HL-60 (cell line): ENCODE results near the gene USP48.
"Not testable (repeated sequence)": the region's sequence is repeated elsewhere in the genome, so short reads cannot be mapped to it uniquely, and the experiment has no call there.

Experiments
- DNase-seq, 2 experiments: peaks; one replicate each; pipeline ENCODE4 v3.0.0-alpha.2; 2010 to 2020; ENCODE audit warnings: low read depth in 1 of 2, low spot score in 1 of 2
- H3K27ac ChIP-seq: fragments of 250-450 bp; sonication (Bioruptor Pico); replicated peaks from 2 replicates; pipeline ENCODE4 v1.5.1; 2020; ENCODE audit warnings: mild to moderate bottlenecking, moderate library complexity
- H3K27me3 ChIP-seq: fragments of 250-450 bp; sonication (Bioruptor Pico); 2 replicates; pipeline ENCODE4 v1.5.1; 2021; ENCODE audit warnings: mild to moderate bottlenecking, moderate library complexity; ENCODE audit not compliant: insufficient read depth, poor library complexity, severe bottlenecking
- H3K4me3 ChIP-seq: replicated peaks from 2 replicates; pipeline ENCODE4 v1.5.1; 2011; ENCODE audit warnings: mild to moderate bottlenecking, control low read depth, low read length; ENCODE audit not compliant: insufficient read depth
- GABPA ChIP-seq: IDR thresholded peaks from 2 replicates; pipeline ENCODE4 v1.6.1; 2012; ENCODE audit warnings: low read depth
- POLR2AphosphoS5 ChIP-seq: IDR thresholded peaks from 2 replicates; pipeline ENCODE4 v1.6.1; 2012; ENCODE audit warnings: low read depth
- SPI1 ChIP-seq: IDR thresholded peaks from 2 replicates; pipeline ENCODE4 v1.6.1; 2012; ENCODE audit warnings: low read depth, mild to moderate bottlenecking, borderline replicate concordance
- TF ChIP-seq, protein P1 (sequence below): IDR thresholded peaks from 2 replicates; pipeline ENCODE4 v1.6.1; 2012; ENCODE audit warnings: low read depth; ENCODE audit not compliant: insufficient replicate concordance
- TF ChIP-seq, protein P2 (sequence below): IDR thresholded peaks from one replicate; pipeline ENCODE4 v1.5.1; 2011; ENCODE audit warnings: low read length, control low read depth, inconsistent platforms; ENCODE audit not compliant: insufficient read depth

USP48 gene

DNA sequence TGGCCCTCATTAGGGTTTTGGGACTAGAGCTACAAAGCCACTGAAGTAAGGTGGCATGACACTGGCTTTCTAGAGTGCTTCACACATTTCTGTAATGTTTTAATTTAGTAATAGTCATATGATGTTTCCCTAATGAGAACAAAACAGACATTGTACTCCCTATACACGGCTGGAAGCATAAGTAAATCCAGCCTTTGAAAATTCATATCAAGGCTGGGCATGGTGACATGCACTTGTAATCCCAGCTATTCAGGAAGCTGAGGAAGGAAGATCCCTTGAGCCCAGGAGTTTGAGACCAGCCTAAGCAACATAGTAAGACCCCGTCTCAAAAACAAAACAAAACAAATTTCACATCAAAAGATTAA lies 7.4 kb downstream of the USP48 start:
- no peaks in the 10 kb centered on the region for H3K27me3 ChIP-seq
- no peak overlapping the region for H3K27ac ChIP-seq
- DNase-seq, result no peak
- no peak overlapping the region for H3K4me3 ChIP-seq
- TF ChIP-seq POLR2AphosphoS5 (no peak), GABPA (no peak), SPI1 (no peak)
- TF ChIP-seq, protein P1, sequence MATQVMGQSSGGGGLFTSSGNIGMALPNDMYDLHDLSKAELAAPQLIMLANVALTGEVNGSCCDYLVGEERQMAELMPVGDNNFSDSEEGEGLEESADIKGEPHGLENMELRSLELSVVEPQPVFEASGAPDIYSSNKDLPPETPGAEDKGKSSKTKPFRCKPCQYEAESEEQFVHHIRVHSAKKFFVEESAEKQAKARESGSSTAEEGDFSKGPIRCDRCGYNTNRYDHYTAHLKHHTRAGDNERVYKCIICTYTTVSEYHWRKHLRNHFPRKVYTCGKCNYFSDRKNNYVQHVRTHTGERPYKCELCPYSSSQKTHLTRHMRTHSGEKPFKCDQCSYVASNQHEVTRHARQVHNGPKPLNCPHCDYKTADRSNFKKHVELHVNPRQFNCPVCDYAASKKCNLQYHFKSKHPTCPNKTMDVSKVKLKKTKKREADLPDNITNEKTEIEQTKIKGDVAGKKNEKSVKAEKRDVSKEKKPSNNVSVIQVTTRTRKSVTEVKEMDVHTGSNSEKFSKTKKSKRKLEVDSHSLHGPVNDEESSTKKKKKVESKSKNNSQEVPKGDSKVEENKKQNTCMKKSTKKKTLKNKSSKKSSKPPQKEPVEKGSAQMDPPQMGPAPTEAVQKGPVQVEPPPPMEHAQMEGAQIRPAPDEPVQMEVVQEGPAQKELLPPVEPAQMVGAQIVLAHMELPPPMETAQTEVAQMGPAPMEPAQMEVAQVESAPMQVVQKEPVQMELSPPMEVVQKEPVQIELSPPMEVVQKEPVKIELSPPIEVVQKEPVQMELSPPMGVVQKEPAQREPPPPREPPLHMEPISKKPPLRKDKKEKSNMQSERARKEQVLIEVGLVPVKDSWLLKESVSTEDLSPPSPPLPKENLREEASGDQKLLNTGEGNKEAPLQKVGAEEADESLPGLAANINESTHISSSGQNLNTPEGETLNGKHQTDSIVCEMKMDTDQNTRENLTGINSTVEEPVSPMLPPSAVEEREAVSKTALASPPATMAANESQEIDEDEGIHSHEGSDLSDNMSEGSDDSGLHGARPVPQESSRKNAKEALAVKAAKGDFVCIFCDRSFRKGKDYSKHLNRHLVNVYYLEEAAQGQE, result no peak
- TF ChIP-seq, protein P2, sequence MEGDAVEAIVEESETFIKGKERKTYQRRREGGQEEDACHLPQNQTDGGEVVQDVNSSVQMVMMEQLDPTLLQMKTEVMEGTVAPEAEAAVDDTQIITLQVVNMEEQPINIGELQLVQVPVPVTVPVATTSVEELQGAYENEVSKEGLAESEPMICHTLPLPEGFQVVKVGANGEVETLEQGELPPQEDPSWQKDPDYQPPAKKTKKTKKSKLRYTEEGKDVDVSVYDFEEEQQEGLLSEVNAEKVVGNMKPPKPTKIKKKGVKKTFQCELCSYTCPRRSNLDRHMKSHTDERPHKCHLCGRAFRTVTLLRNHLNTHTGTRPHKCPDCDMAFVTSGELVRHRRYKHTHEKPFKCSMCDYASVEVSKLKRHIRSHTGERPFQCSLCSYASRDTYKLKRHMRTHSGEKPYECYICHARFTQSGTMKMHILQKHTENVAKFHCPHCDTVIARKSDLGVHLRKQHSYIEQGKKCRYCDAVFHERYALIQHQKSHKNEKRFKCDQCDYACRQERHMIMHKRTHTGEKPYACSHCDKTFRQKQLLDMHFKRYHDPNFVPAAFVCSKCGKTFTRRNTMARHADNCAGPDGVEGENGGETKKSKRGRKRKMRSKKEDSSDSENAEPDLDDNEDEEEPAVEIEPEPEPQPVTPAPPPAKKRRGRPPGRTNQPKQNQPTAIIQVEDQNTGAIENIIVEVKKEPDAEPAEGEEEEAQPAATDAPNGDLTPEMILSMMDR, result no peak

DNA sequence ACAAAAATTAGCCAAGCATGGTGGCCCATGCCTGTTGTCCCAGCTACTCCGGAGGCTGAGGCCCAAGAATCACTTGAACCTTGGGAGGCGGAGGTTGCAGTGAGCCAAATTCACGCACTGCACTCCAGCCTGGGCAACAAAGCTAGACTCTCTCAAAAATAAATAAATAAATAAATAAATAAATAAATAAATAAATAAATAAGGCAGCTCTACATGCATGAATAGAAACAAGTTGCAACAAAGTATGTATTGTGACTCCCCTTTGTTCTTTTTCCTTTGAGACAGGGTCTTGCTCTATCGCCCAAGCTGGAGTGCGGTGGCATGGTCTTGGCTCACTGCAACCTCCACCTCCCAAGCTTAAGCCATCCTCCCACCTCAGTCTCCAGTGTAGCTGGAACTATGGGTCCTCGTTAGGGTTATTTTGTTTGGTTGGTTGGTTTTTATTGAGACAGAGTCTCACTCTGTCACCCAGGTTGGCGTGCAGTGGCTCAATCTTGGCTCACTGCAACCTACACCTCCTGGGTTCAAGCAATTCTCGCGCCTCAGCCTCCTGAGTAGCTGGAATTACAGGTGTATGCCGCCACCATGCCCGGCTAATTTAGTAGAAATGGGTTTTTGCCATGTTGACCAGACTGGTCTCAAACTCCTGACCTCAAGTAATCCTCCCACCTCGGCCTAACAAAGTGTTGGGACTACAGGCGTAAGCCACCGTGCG lies 8.0 kb downstream of the USP48 start:
- Histone ChIP-seq H3K27ac (no peak overlapping the region), H3K4me3 (no peak overlapping the region), H3K27me3 (no peaks in the 10 kb centered on the region)
- no peak for DNase-seq
- TF ChIP-seq, protein P1, result no peak
- TF ChIP-seq SPI1 (no peak), POLR2AphosphoS5 (no peak), GABPA (no peak)
- TF ChIP-seq, protein P2, result no peak

DNA sequence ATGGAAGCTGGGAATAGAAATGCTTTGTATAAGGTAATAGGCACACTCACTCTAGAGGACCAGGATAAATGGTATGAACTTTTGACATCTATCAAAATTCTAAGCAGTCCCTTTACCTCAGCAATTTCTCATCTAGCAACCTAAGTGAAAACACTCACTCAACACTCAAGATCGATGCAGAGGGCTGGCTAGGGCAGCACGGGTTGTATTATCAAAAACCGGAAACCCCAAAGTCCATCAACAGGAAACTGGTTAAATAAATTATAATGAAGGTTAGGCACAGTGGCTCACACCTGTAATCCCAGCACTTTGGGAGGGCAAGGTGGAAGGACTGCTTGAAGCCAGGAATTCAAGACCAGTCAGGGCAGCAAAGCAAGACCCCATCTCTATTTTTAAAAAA lies 9.4 kb downstream of the USP48 start:
- Histone ChIP-seq H3K27ac (peak overlapping the region; percentile 25; the same call in 1 of the 2 replicates), H3K27me3 (no peaks in the 10 kb centered on the region), H3K4me3 (no peak overlapping the region)
- no peak for DNase-seq
- TF ChIP-seq, protein P2, result no peak
- TF ChIP-seq GABPA (no peak), POLR2AphosphoS5 (no peak), SPI1 (no peak)
- TF ChIP-seq, protein P1, result no peak

DNA sequence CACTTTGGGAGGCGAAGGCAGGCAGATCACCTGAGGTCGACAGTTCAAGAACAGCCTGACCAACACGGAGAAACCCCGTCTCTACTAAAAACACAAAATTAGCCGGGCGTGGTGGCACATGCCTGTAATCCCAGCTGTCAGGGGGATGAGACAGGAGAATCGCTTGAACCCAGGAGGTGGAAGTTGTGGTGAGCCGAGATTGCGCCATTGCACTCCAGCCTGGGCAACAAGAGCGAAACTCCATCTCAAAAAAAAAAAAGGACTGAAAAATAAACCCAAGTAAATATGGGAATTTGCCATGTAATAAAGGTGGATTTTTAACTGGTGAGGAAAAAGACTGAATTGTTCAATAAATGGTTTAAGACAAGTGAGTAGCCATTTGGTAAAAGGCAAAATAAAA lies 11.3 kb downstream of the USP48 start:
- not testable (repeated sequence) for H3K27me3 ChIP-seq, H3K4me3 ChIP-seq
- DNase-seq, result peak in 1 of 2 experiments; percentile 79
- H3K27ac ChIP-seq, result peak overlapping the region; percentile 57

DNA sequence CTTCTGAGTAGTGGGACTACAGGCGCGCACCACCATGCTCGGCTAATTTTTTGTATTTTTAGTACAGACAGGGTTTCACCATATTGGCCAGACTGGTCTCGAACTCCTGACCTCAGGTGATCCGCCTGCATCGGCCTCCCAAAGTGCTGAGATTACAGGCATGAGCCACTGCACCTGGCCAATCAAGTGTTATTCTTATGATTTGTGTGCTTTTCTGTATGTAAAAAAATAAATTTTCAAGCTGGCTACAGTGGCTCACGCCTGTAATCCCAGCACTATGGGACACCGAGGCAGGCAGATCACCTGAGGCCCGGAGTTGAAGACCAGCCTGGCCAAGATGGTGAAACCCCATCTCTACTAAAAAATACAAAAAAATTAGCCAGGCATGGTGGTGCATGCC lies 12.3 kb downstream of the USP48 start:
- not testable (repeated sequence) for H3K27ac ChIP-seq, H3K4me3 ChIP-seq, H3K27me3 ChIP-seq, DNase-seq
